ENCODE data around the gene TNFSF11.
A peak's percentile ranks its signal among the peaks of the same experiment; 100 is the strongest.
"Not testable (repeated sequence)": the region's sequence is repeated elsewhere in the genome, so short reads cannot be mapped to it uniquely, and the experiment has no call there.

The TNFSF11 gene

DNA sequence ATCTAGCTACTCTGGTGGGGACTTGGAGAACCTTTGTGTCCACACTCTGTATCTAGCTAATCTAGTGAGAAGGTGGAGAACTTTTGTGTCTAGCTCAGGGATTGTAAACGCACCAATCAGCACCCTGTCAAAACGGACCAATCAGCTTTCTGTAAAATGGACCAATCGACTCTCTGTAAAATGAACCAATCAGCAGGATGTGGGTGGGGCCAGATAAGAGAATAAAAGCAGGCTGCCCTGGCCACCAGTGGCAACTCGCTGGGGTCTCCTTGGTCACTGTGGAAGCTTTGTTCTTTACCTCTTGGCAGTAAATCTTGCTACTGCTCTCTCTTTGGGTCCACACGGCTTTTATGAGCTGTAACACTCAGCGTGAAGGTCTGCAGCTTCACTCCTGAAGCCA is 13.6 kb upstream of the TNFSF11 start:
- not testable (repeated sequence) for H3K4me1 ChIP-seq (ENCODE audit: control insufficient read depth, insufficient read depth, low read length); H3K27me3 ChIP-seq (ENCODE audit: control insufficient read depth in 1 of 2, insufficient read depth in 2 of 2, low read length in 2 of 2); H3K27ac ChIP-seq (ENCODE audit: low read length); H3K9me3 ChIP-seq (ENCODE audit: control insufficient read depth in 2 of 2, low read length in 2 of 2); H3K36me3 ChIP-seq (ENCODE audit: control insufficient read depth in 2 of 2, insufficient read depth in 2 of 2, low read length in 2 of 2); H3K9ac ChIP-seq (ENCODE audit: low read length in 2 of 2); H3K4me3 ChIP-seq (ENCODE audit: low read length in 2 of 2)

DNA sequence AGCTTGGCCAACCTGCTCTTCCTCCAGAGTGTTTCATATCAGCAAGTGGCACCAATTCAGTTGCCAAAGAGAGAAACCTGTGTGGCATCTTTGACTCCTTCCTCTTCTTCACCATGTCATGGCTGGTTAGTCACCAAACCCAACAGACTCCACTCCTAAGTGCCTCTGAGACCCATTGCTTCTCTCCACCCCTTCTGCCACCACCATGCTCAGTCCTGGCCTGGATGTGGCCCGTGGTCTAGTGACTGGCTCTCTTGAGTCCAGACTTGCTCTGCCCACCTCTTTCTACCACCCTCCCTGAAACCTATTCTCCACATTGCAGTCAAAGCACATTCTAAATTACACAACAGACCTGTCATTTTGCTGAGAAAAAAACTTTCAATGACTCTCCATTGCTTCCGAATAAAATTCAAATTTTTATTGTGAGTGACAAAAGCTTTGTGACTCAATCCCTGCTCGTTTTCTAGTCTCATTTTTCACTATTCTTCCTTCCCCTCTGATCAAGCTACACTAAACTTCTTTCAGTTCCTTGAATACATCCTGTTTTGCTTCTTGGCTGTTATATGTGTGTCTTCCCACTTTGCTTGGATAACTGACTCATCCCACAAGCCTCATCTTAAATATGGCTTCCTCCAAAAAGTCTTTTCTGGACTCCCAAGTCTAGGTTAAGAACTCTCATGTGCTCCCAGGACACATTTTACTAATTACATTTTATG is 12.0 kb upstream of the TNFSF11 start:
- Histone ChIP-seq H3K4me3 (ENCODE audit: low read length in 2 of 2) (no peak overlapping the region), H3K27me3 (ENCODE audit: control insufficient read depth in 1 of 2, insufficient read depth in 2 of 2, low read length in 2 of 2) (peaks cover 0 to 2% of the 10 kb centered on the region in 2 donors), H3K9me3 (ENCODE audit: control insufficient read depth in 2 of 2, low read length in 2 of 2) (no peaks in the 10 kb centered on the region), H3K36me3 (ENCODE audit: control insufficient read depth in 2 of 2, insufficient read depth in 2 of 2, low read length in 2 of 2) (no peaks in the 10 kb centered on the region), H3K27ac (ENCODE audit: low read length) (no peak overlapping the region), H3K4me1 (ENCODE audit: control insufficient read depth, insufficient read depth, low read length) (no peaks in the 10 kb centered on the region), H3K9ac (ENCODE audit: low read length in 2 of 2) (no peak overlapping the region)

DNA sequence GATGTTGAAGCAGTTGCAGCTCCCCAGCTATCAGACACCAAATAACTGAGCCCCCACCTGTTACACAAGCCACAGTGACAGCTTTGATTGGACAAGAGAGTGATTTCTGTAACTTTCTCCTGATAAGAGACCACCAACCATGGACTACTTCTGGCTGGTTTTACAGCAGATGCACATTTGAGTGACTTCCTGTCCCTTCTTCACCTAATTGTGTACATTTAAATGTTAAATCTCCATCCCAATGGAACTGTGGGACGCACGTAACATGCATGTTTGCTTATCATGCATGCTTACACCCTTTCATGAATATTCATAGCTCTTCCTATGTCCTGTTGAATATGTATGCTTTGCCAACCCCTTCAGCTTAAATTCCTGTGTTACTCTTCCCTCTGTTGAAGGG is 6.0 kb upstream of the TNFSF11 start:
- Histone ChIP-seq H3K9me3 (ENCODE audit: control insufficient read depth in 2 of 2, low read length in 2 of 2) (no peaks in the 10 kb centered on the region), H3K27ac (ENCODE audit: low read length) (no peak overlapping the region), H3K27me3 (ENCODE audit: control insufficient read depth in 1 of 2, insufficient read depth in 2 of 2, low read length in 2 of 2) (no peaks in the 10 kb centered on the region), H3K9ac (ENCODE audit: low read length in 2 of 2) (no peak overlapping the region), H3K4me3 (ENCODE audit: low read length in 2 of 2) (no peak overlapping the region), H3K4me1 (ENCODE audit: control insufficient read depth, insufficient read depth, low read length) (no peaks in the 10 kb centered on the region), H3K36me3 (ENCODE audit: control insufficient read depth in 2 of 2, insufficient read depth in 2 of 2, low read length in 2 of 2) (no peaks in the 10 kb centered on the region)

DNA sequence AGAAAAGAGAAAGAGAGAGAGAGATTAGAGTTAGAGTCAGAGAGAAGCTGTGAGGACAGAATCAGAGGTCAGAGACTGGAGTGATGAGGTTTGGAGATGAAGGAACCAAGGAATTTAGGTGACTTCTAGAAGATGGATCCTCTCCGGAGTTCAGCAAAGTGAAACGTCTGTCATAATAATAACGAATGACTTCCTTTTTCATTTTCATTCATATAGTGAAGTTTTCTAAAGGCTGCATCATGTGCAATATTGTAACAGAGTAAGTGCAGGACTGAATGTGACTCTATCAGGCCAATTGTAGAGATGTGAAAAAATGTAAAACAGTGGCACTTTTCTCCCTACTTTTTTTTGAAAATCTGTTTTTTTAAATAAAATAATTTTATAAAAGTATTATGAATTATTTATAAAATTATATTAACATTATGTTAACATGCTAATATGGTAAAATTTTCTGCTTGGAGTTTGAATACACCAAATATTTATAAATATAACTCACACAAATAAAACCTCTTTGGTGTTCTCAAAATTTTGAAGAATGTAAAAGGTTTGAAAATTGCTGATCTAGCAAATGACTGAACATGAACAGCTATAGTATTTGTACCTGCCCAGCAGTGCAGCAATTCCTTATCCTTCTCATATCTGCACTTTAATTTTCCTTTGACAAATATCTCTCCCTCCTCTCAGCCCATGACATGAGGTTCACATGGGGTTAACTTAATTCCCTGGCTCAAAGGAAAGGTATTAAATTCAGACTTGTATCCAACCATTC is 4.2 kb upstream of the TNFSF11 start:
- H3K9me3 ChIP-seq (ENCODE audit: control insufficient read depth in 2 of 2, low read length in 2 of 2), result no peaks in the 10 kb centered on the region
- no peak overlapping the region for H3K4me3 ChIP-seq (ENCODE audit: low read length in 2 of 2)
- no peak overlapping the region for H3K9ac ChIP-seq (ENCODE audit: low read length in 2 of 2)
- H3K27ac ChIP-seq (ENCODE audit: low read length), result no peak overlapping the region
- no peaks in the 10 kb centered on the region for H3K36me3 ChIP-seq (ENCODE audit: control insufficient read depth in 2 of 2, insufficient read depth in 2 of 2, low read length in 2 of 2)
- peaks cover 9 to 17% of the 10 kb centered on the region in 2 donors for H3K27me3 ChIP-seq (ENCODE audit: control insufficient read depth in 1 of 2, insufficient read depth in 2 of 2, low read length in 2 of 2)
- peaks cover under 1% of the 10 kb centered on the region for H3K4me1 ChIP-seq (ENCODE audit: control insufficient read depth, insufficient read depth, low read length)

GRCh38 chr13:42571895-42572294 is 2.1 kb upstream of the TNFSF11 start:
- Histone ChIP-seq H3K27me3 (ENCODE audit: control insufficient read depth in 1 of 2, insufficient read depth in 2 of 2, low read length in 2 of 2) (peaks cover 22 to 28% of the 10 kb centered on the region in 2 donors), H3K9ac (ENCODE audit: low read length in 2 of 2) (no peak overlapping the region), H3K9me3 (ENCODE audit: control insufficient read depth in 2 of 2, low read length in 2 of 2) (no peaks in the 10 kb centered on the region)

GRCh38 chr13:42574435-42575311 is 721 bp downstream of the TNFSF11 start:
- Histone ChIP-seq H3K4me3 (ENCODE audit: low read length in 2 of 2) (peak overlapping the region; percentile 26 to 56), H3K9me3 (ENCODE audit: control insufficient read depth in 2 of 2, low read length in 2 of 2) (no peaks in the 10 kb centered on the region), H3K36me3 (ENCODE audit: control insufficient read depth in 2 of 2, insufficient read depth in 2 of 2, low read length in 2 of 2) (no peaks in the 10 kb centered on the region), H3K27me3 (ENCODE audit: control insufficient read depth in 1 of 2, insufficient read depth in 2 of 2, low read length in 2 of 2) (peaks cover 22 to 32% of the 10 kb centered on the region in 2 donors), H3K4me1 (ENCODE audit: control insufficient read depth, insufficient read depth, low read length) (peaks cover 3% of the 10 kb centered on the region), H3K27ac (ENCODE audit: low read length) (no peak overlapping the region), H3K9ac (ENCODE audit: low read length in 2 of 2) (no peak overlapping the region)

More at GRCh38 chr13:42571895-42572294, 2.1 kb upstream of the TNFSF11 start:
- H3K27ac ChIP-seq (ENCODE audit: low read length), result no peak overlapping the region
- peaks cover 3% of the 10 kb centered on the region for H3K4me1 ChIP-seq (ENCODE audit: control insufficient read depth, insufficient read depth, low read length)
- no peak overlapping the region for H3K4me3 ChIP-seq (ENCODE audit: low read length in 2 of 2)
- no peaks in the 10 kb centered on the region for H3K36me3 ChIP-seq (ENCODE audit: control insufficient read depth in 2 of 2, insufficient read depth in 2 of 2, low read length in 2 of 2)

DNA sequence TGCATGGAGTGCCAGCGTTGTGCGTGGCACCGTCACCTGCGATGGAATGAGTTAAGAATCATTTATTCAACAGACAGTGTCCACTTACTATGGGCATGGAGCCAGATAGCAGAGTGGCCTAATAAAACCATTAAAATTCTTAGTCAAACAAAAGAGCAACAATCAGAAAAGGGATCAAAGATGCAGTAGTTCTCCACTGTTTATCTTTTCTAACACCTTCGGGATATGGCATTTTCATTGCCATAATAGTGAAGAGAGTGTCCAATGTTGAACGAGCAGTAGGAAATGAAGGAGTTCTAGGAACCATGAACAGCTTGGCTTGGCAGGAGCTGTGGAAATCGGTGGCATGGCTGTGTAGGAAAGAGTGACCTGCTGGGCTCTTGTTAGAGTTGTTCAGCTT is 2.0 kb downstream of the TNFSF11 start:
- H3K27me3 ChIP-seq (ENCODE audit: control insufficient read depth in 1 of 2, insufficient read depth in 2 of 2, low read length in 2 of 2), result peaks cover 22 to 32% of the 10 kb centered on the region in 2 donors
- H3K9ac ChIP-seq (ENCODE audit: low read length in 2 of 2), result no peak overlapping the region
- peaks cover 3% of the 10 kb centered on the region for H3K4me1 ChIP-seq (ENCODE audit: control insufficient read depth, insufficient read depth, low read length)
- no peaks in the 10 kb centered on the region for H3K36me3 ChIP-seq (ENCODE audit: control insufficient read depth in 2 of 2, insufficient read depth in 2 of 2, low read length in 2 of 2)
- H3K9me3 ChIP-seq (ENCODE audit: control insufficient read depth in 2 of 2, low read length in 2 of 2), result no peaks in the 10 kb centered on the region
- H3K27ac ChIP-seq (ENCODE audit: low read length), result no peak overlapping the region
- H3K4me3 ChIP-seq (ENCODE audit: low read length in 2 of 2), result no peak overlapping the region

GRCh38 chr13:42577538-42577937 is 3.6 kb downstream of the TNFSF11 start:
- Histone ChIP-seq H3K27me3 (ENCODE audit: control insufficient read depth in 1 of 2, insufficient read depth in 2 of 2, low read length in 2 of 2) (peaks cover 22 to 32% of the 10 kb centered on the region in 2 donors), H3K9me3 (ENCODE audit: control insufficient read depth in 2 of 2, low read length in 2 of 2) (no peaks in the 10 kb centered on the region), H3K4me3 (ENCODE audit: low read length in 2 of 2) (no peak overlapping the region), H3K9ac (ENCODE audit: low read length in 2 of 2) (no peak overlapping the region), H3K4me1 (ENCODE audit: control insufficient read depth, insufficient read depth, low read length) (peaks cover 3% of the 10 kb centered on the region), H3K27ac (ENCODE audit: low read length) (no peak overlapping the region), H3K36me3 (ENCODE audit: control insufficient read depth in 2 of 2, insufficient read depth in 2 of 2, low read length in 2 of 2) (no peaks in the 10 kb centered on the region)

- H3K9ac ChIP-seq (ENCODE audit: low read length in 2 of 2), result no peak overlapping the region
- H3K4me1 ChIP-seq (ENCODE audit: control insufficient read depth, insufficient read depth, low read length), result no peaks in the 10 kb centered on the region
- no peaks in the 10 kb centered on the region for H3K9me3 ChIP-seq (ENCODE audit: control insufficient read depth in 2 of 2, low read length in 2 of 2)
- no peaks in the 10 kb centered on the region for H3K36me3 ChIP-seq (ENCODE audit: control insufficient read depth in 2 of 2, insufficient read depth in 2 of 2, low read length in 2 of 2)
- H3K27me3 ChIP-seq (ENCODE audit: control insufficient read depth in 1 of 2, insufficient read depth in 2 of 2, low read length in 2 of 2), result peaks cover 5 to 8% of the 10 kb centered on the region in 2 donors
- H3K4me3 ChIP-seq (ENCODE audit: low read length in 2 of 2), result no peak overlapping the region
- no peak overlapping the region for H3K27ac ChIP-seq (ENCODE audit: low read length)
These were observed 6.7 kb downstream of the TNFSF11 start for GRCh38 chr13:42580644-42581043.

DNA sequence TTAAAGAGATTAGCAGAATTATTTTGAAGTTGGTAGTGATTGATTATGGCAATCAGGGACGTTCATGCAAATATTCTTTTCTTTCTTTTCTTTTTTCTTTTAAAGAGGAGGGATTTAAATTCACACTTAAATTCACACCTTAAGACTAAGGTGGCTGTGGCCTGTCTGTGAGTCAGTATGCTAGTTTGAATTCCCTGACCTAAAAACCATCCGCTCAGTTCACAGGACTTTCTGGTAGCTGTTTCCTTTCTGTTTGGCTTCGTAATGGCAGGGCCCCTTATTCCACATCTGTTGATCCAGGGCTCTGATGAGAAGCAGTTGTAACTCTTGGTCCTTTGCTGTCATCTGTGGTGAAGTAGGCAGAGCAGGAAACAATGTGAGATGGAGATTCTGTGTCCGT is 7.5 kb downstream of the TNFSF11 start:
- Histone ChIP-seq H3K27me3 (ENCODE audit: control insufficient read depth in 1 of 2, insufficient read depth in 2 of 2, low read length in 2 of 2) (peaks cover 0 to 4% of the 10 kb centered on the region in 2 donors), H3K9ac (ENCODE audit: low read length in 2 of 2) (no peak overlapping the region), H3K36me3 (ENCODE audit: control insufficient read depth in 2 of 2, insufficient read depth in 2 of 2, low read length in 2 of 2) (no peaks in the 10 kb centered on the region), H3K4me1 (ENCODE audit: control insufficient read depth, insufficient read depth, low read length) (no peaks in the 10 kb centered on the region), H3K9me3 (ENCODE audit: control insufficient read depth in 2 of 2, low read length in 2 of 2) (no peaks in the 10 kb centered on the region), H3K27ac (ENCODE audit: low read length) (no peak overlapping the region), H3K4me3 (ENCODE audit: low read length in 2 of 2) (no peak overlapping the region)
